Fibroblast of the aortic adventitia (primary cell): ENCODE results near the gene OOSP4B. TPM values are rescaled to one million over a fixed set of nuclear protein-coding genes. Genes with fewer than 3 reads are reported as not detected.
"Not testable (repeated sequence)": the region's sequence is repeated elsewhere in the genome, so short reads cannot be mapped to it uniquely, and the experiment has no call there.

ENCODE experiments used
- DNase-seq: peaks from one replicate; pipeline ENCODE4 v3.0.0-alpha.2; 2010; ENCODE audit warnings: low read depth
- H3K4me3 ChIP-seq: 2 replicates; pipeline ENCODE4 v1.5.1; 2011; ENCODE audit warnings: low read depth, mild to moderate bottlenecking, control low read depth, low read length, moderate library complexity
- CTCF ChIP-seq: IDR thresholded peaks from 2 replicates; pipeline ENCODE4 v1.5.1; 2011; ENCODE audit warnings: mild to moderate bottlenecking, low read length, control low read depth, inconsistent platforms; ENCODE audit not compliant: insufficient read depth
- total RNA-seq: library from RNA; depleted of rRNA; stranded (reverse); fragments of >200 nt; gene quantifications from 2 replicates; pipeline ENCODE4 v1.2.3, GENCODE V29; 2012; ENCODE audit warnings: low replicate concordance

OOSP4B gene
- total RNA-seq, 1 donor = not detected

- no peak overlapping the region for H3K4me3 ChIP-seq
- no peak for TF ChIP-seq CTCF
- DNase-seq = no peak
Measured at GRCh38 chr11:60018058-60018457, 1.1 kb downstream of the OOSP4B start.

- DNase-seq, H3K4me3 ChIP-seq: not testable (repeated sequence)
Measured at GRCh38 chr11:60020376-60020775, 3.4 kb downstream of the OOSP4B start.

- TF ChIP-seq CTCF = no peak
- H3K4me3 ChIP-seq = no peak overlapping the region
- no peak for DNase-seq
Measured at GRCh38 chr11:60029015-60029632, 12.1 kb downstream of the OOSP4B start.

- TF ChIP-seq CTCF = no peak
- H3K4me3 ChIP-seq = no peak within 1 kb of the TSS
- DNase-seq = no peak
Measured at GRCh38 chr11:60040109-60040508, 23.1 kb downstream of the OOSP4B start, which contains the start of gene OOSP2. Gene OOSP2, plus strand, starts transcription at chr11:60040409. Its CDS starts 51 bp downstream, at chr11:60040460.

GRCh38 chr11:60050422-60050821 lies 33.4 kb downstream of the OOSP4B start:
- not testable (repeated sequence) for H3K4me3 ChIP-seq

GRCh38 chr11:60050839-60051238 lies 33.9 kb downstream of the OOSP4B start:
- not testable (repeated sequence) for H3K4me3 ChIP-seq, DNase-seq

More at GRCh38 chr11:60050422-60050821, 33.4 kb downstream of the OOSP4B start:
- not testable (repeated sequence) for DNase-seq

GRCh38 chr11:60056349-60056969 lies 39.5 kb downstream of the OOSP4B start, which contains the start of gene MS4A3:
Gene MS4A3, plus strand, starts transcription at chr11:60056665. Its CDS starts 4,496 bp downstream, at chr11:60061161.
- no peak for DNase-seq
- no peak within 1 kb of the TSS for H3K4me3 ChIP-seq
- TF ChIP-seq CTCF = no peak

GRCh38 chr11:60059052-60059451 lies 42.1 kb downstream of the OOSP4B start:
- TF ChIP-seq CTCF = no peak
- no peak overlapping the region for H3K4me3 ChIP-seq
- no peak for DNase-seq
